ENCODE measurements around the gene RPL22L1.

DNA sequence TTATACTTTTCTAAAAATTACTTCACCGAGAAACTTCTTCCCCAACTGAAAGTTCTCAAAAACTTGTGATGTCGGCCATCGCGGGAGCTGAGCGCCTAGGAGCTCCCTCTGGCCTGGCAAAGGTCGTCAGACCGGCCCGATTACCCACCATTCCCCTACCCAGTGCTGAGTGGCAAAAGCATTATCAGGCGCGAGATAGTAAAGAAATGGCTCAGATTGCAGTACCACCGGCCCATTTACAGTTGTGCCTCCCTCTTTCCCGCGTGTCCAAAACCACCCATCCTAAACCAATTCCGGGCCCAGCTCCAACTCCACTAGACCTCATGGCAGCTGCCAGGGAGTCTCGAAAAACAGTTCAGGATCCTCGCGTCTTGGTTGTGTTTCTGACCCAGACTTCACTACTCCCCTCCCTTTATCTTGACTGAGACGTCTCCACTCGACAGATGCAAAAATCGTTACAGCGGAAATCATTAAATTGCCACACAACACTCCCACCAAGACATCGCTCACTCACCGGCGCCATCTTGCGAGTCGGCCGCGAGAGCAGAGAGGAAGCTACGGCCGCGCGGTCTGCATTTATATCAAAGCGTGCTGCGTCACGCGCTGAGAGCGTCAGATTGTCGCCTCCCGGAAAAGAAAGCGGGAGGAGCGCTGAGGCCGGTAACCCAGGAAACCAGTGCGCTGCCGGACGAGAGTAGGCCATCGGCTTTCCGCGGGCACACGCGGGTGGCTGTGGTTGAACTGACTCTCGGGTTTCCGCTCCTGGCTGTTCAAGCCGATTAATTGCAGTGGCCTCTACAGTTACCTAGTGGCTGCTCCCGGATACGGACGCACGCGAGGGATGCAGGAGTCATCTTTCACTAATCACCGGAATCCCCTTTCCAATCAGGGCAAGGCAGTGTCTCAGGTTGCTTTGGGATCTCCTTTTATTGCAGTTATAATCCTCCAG is at the start of gene RPL22L1:
- TF ChIP-seq EZH2 (IDR thresholded peaks at IDR 0.05) (no peak), POLR2AphosphoS5 (IDR thresholded peaks at IDR 0.05; ENCODE audit: borderline replicate concordance, low read depth, low read length) (peak; percentile 100), FOXP2 (optimal IDR thresholded peaks at IDR 0.05; ENCODE audit: control extremely low read depth, extremely low read length, insufficient read depth) (peak; percentile 83)

All from SK-N-MC (cell line).